HG03139 (cell line): ENCODE data around the gene CSNK2B.

ENCODE experiments used
- ATAC-seq: cut with Tn5 transposase; IDR thresholded peaks from one replicate; pipeline ENCODE4 v1.9.1; 2021; ENCODE audit not compliant: unreplicated experiment

Gene CSNK2B

DNA sequence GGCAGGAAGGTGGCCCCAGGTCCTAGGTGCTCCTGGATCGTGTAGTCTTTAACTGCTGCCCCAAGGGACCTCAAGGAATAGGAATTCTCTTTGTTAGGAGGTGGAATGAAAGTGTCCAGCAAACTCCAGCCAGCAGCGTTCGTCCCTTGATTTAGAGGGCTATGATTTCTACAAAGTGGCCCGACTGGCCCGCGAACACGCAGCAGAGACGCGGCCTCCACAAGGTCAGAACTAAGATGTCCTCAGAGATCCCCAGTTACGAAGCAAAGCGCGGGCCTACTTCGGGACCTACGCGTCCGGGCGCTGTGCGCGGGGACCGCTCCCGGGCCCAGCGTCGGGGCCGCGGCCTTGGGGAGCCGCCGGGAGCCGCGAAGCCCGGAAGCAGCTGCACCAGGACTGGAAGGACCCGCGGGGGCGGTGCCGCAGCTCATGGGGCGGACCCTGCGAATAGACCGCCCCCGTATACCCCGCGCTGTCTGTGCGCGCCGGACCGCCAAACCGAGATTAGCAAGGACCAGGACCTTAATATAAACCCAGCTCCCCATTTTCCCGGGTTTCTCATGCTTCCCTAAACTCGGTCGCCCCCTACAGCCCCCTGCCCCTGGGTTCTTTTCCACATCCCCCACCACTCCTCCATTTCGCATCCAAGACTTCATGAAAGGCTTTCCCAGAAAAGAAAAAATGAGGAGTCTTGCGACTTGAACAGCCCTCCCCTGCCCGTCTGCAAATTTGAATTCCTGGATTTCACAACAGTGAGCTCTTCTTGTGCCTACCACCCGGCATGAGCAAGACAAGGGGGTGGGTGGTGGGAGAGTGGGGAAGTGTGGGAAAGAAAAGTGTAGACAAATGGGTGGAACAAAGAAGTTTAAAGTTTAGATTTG lies 5.3 kb upstream of the CSNK2B start, which contains the start of gene C6orf47:
TSS of gene C6orf47 (minus strand) at position 398 of the 881 bp plus-strand sequence. CDS start 831 bp downstream, outside the sequence.
- no peak for ATAC-seq

DNA sequence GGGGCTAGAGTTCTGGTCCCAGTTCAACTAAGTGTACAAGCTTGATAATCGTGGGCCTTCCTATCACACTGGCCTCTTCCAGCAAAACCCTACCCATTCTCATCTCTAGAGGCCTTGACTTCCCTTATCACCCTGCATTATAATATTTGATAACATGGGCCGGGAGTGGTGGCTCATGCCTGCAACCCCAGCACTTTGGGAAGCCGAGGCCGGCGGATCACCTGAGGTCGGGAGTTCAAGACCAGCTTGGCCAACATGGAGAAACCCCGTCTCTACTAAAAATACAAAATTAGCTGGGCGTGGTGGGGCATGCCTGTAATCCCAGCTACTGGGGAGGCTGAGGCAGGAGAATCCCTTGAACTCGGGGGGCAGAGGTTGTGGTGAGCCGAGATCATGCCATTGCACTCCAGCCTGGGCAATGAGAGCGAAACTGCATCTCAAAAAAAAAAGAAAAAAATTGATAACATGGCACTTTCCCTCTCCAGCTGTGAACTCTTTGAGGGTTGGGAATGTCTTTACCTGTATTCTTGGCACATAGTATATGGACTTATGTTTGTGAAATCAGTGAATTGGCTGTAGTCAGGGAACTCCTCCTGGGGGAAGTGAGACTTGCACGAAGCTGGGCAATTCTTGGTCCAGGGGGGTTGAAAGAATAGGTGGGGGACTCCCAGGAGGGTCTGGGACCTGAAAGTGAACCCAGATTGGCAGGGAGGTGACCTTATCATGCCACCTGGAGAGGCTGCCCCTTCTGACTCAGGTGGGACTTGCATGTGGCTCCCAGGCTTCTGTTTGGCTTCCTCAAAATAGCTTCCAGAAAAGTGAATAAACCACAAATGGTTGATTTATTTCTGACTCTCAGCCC lies 4.4 kb upstream of the CSNK2B start:
- no peak for ATAC-seq

DNA sequence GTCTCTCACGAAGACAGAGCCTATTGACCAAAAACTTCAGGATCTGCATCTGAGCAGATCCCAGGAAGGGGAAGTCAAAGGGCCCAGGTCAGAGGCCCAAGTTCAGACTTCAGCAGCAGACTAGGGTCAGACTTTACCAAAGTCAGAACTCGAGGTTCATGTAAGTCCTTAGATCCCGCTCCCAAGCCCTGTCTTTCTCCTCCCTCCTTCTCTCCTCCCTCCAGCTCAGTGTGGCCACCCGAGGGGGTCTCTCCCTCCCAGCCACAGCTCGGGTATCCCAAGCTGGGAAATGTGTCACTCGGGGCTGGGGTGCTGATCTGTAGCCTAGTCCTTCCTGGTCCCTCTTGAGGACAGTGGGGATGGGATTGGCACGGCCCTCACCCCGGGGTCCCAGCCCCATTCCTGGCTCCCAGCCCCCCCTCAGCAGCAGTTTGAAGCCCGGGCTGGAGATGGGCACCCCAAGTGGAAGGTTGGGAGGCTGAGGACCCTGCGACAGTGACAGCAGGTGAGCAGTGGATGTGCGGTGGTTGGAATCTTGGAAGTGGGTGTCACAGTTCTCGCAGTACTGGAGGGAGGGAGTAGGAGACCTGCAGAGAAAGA lies 3.7 kb upstream of the CSNK2B start:
- no peak for ATAC-seq

DNA sequence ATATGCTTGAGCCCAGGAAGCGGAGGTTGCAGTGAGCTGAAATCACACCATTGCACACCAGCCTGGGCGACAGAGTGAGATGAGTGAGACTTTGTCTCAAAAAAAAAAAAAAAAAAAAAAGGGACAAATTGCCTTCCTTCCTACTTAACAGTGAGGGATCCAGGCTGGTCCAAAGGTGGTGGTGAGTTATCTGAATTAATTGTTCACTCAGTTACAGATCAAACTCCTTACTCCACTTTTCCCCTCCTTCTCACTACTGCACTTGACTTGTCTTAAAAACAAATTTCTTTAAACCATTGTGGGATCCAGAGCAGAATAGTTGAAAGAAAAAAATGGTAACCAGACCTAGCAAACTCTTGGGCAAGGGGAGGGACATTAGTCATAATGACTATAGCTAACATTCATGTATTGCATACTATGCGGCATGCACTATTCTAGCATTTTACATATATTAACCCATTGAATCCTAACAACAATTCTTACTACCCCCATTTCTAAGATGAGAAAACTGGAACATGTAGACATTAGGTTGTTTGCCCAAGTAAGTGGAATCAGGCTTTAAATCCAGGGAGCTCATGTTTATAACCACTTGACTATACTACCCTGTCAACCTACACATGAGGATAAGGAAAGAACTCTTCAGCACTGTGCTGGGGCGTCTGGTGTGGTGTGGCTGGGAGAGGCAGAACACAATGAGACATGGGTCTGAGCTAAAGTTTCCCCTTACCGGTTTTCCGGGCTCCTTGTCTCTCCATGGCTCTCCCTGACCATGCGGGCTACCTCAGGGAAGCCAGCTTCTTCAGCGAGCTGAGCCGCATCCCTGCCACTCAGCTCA lies 2.5 kb upstream of the CSNK2B start:
- no peak for ATAC-seq

DNA sequence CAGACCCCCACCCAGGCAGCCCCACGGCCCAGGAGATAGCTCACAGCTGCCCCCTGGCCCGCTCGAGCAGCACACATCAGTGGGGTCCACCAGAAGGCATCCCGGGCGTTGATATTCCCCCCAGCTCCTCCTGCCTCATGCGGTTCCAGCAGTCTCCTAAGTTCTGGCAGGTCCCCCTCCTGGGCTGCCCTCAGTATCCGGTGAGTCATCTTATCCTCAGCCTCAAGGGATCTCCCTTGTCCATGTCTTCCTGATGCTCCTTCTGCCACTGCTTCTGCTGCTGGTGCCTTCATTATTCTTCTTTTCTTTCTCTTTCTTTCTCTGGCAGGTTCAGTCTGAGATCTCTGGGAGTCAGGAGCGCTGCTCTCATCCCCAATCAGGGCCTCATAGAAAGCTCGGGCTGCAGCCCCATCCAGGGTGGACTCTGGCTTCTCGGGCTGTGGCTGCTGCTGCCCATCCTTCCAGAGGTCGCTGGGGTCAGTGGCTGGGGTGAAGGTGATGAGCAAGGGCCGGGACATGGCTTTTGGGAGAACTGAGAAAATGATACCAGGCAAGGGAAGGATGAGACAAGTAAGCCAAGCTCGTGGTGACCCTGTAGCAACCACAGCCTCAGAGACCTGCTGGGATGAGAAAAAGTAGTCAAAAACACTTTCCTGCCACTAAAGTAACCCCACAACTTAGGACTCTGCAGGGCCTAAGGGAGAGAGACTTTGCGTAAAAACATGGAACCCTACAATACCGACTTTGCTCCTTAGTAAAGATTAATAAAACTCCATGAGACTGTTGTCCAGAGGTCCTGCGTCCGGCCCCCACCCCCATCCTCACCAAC lies 1.7 kb upstream of the CSNK2B start:
- ATAC-seq = no peak

DNA sequence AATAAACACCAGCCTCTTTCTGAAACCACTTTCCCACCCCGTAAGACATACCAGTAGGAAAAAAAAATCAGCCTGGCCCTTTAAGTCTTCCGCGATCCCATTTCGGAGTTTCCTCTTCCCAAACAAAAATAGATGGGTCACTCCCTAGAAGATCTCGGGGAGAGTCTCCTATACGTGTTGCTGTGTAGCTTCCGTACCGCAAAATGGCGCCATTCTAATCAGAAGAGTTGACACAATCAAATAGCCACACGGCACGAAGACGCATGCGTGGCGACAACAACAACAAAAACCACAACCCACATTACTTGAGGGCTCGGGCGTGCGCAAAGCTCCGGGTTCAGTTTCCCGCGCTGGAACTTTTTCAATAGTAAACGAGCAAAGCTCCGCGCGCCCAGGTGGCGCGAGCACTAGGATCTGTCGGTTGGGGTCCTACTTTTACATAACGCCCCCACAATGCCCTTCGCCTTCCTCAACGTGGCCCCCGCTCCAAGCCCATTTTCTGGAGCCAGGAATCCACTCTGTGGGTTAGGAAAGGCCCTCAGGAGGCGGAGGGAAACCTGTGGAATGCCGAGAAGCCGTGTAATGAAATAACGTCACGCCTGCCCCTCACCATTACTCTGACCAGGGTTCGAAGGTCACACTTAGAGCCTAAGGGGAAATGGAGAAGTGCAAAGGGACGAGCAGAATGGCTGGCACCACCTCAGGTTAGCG lies 935 bp upstream of the CSNK2B start, which contains the start of gene GPANK1:
TSS of gene GPANK1 (minus strand) at position 208 of the 711 bp plus-strand sequence. CDS start 519 bp downstream, outside the sequence.
- peak; percentile 26 for ATAC-seq

DNA sequence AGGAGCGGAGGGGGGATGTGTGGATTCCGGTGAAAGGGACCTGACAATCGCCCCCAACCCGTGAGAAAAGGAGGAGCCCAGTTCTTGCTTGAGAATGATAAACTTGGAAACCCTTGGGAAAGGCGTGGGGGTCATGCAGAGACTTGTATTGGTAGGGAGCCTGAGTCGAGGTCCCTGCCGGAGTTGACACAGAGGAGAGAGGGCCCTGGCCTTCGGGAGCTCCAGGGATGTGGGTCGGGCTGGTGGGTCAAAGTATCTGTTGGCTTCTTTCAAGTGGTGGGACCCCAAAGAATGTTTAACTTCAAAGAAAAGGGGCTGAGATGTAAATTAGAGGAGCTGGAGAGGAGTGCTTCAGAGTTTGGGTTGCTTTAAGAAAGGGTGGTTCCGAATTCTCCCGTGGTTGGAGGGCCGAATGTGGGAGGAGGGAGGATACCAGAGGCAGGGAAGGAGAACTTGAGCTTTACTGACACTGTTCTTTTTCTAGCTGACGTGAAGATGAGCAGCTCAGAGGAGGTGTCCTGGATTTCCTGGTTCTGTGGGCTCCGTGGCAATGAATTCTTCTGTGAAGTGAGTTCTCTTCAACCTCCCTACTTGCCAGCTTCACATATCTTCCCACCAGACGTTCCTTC lies 571 bp downstream of the CSNK2B start:
- ATAC-seq = no peak

DNA sequence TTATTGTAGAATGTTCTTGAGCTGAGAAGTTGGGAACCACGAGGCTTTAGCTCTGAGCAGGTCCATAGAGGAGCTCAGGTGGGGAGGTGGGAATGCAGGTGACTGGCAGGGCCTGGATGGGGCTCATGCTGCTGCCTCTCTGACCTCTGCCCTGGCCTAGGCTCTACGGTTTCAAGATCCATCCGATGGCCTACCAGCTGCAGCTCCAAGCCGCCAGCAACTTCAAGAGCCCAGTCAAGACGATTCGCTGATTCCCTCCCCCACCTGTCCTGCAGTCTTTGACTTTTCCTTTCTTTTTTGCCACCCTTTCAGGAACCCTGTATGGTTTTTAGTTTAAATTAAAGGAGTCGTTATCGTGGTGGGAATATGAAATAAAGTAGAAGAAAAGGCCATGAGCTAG lies 3.8 kb downstream of the CSNK2B start, which contains the start of gene LY6G5B:
TSS of gene LY6G5B (plus strand) at position 301 of the 400 bp plus-strand sequence. CDS start 975 bp downstream, outside the sequence.
- no peak for ATAC-seq

DNA sequence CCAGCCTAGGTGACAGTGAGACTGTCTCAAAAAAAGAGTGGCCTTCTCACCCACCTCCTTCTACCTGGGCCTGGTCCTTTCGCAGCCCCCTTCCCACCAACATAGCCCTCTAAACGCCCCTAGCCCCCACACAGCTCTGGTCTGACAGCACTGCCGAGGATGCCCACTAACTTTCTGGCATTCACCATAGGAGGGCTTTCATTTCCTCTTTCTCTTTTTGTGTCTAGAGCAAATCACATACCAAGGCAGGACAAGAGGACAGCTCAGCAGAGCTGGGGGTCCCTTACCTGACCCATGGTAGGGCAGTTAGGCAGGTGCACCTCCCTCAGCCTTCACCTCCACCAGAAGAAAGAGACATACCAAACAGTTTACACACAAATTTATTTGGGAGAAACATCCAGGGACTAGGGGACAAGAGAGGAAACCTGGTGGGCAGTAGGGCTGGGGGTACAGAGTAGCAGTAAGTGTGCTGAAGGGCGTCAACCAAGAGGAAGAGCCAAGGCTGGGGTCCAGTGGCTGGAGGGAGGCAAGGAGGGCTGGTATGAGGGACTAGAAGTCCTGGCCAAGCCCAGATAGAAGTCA lies 10.5 kb downstream of the CSNK2B start:
- ATAC-seq = no peak

DNA sequence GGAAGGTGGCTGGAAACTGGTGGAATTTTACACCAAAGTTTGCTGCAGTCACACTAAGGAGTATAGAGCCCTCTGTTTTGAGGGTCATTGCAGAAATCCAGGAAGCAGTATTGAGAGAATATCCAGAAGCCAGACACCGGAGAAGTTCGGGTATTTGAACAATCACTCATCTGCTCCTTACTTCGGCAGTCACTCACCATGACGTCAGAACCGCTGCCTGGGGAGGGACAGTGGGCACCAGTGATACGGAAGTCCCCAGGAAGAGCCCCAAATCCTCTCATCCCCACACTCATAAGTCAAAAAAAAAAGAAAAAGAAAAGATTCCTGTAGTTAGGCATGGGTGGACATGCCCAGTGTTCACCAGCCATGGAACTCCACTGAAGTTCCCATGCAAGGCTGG lies 11.0 kb downstream of the CSNK2B start:
- ATAC-seq = no peak

DNA sequence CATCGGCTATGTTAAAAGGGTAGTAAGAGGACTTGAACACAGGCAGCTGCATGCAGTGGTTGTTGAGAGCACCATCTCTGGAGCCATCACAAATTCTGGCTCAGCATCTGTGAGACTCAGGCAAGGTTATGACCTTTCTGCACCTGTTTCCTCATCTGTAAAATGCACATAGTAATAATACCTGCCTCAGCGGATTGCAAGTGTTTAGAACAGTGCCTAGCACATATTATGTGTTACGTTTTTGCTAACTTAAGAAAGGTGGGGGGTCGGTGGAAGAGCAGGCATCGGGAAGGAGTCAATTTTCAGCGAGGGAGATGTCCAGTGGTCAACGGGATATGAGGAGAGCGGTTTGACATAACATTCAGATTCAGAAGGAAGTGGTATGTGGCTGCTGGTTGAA lies 12.1 kb downstream of the CSNK2B start:
- ATAC-seq = no peak

DNA sequence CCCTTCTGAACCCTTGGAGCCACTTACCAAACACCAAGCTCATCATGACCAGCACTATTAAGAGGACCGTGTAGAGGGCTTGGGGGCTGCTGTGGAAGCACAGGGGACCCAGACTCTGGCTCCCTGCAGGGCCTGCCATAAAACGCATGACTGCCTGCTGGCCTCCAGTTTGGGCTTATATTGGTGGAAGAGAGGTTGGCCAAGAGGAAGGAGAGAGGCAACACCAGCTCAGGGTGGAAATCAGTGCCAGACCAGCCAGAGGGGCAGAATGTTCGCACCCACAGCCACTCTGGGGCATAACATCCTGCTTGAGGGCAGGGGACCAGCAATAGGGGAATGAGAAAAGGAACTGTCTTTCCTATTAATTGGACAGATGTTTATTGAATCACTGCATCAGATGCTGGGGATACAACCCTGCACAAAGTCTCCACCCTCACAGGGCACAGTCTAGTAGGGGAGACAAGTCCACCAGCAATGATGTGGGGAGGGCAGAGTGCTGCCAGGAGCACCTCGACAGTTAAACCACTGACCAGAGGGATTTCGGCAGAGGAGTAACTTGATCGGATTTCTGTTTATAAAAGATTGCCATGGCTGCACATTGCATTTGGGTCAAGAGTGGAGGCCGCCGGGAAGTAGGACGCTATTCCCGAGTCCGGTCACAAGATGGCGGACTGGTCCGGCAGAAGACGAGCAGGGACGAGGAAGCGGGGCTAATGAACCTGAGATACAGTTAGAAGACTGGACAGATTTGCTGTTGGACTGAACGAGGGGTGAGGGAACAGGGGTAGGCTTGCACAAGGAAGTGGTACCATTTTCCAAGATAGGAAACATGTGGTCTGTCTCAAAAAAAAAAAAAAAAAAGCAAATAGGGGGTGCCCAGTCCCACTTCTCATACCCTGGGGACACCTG lies 14.6 kb downstream of the CSNK2B start, which contains the start of gene LY6G5C:
TSS of gene LY6G5C (minus strand) at position 842 of the 909 bp plus-strand sequence. CDS start at position 148, 694 bp downstream.
- ATAC-seq = no peak

DNA sequence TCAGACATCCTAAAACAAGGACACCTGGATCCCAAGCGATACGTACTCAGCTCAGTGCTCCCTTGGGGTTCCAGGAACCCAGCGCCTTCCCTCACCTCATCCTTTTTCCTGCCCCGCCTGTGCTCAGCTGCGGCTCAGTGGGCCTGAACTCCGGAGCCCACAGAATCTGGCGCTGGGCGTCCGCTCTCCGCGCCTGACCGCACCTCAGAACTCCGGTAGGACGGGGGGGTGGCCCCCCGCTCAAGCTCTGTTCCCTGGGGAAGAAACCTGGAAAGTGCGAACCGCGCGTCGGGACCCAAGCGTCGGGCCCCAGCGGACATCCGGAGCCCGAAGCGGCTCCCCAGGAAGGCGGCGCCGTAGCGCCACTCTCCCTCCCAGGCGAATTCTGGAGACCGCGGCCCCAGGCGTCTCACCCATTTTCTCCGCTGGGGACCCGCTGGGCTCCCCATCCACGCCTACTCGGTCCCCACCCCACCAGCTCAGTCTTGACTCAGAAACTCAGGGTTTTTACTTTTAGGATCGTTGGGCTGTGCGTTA lies 15.3 kb downstream of the CSNK2B start:
- no peak for ATAC-seq

DNA sequence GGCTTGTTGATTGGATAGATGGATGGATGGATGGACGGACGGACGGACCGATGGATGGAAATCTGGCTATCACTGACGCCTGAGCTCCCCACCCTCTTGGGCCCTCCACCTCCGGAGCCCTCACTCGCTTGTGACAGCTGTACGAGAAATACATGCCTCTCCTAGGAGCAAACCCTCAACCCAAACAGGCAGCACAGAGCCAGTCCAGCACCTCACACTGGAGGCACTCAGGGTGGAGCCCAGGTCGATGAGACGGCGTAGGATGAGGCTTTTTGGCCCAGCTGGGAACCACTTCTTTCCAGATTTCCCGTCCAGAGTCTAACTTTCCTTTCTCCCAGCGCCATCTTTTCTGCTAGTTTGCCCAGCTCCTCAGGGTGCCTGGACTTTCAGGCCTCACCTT lies 17.7 kb downstream of the CSNK2B start:
- ATAC-seq = no peak

DNA sequence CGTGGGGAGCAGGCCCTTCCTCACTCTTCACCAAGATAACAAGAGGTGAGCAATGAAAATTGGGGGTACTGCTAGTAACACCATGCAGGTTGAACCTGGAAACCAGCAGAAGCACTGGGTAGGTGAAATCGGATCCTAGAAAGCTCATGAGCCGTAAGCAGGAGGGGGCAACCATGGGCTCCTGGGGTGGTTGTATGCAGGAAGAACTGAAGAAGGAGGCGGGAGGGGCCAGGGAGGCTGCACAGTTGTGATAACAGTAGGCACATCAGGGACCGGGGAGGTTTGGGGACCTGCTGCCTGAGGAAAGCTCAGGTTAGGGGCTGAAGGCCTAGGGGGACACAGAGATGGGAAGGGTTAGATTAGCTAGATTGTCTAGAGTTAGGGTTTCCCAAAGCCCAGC lies 20.6 kb downstream of the CSNK2B start:
- no peak for ATAC-seq

DNA sequence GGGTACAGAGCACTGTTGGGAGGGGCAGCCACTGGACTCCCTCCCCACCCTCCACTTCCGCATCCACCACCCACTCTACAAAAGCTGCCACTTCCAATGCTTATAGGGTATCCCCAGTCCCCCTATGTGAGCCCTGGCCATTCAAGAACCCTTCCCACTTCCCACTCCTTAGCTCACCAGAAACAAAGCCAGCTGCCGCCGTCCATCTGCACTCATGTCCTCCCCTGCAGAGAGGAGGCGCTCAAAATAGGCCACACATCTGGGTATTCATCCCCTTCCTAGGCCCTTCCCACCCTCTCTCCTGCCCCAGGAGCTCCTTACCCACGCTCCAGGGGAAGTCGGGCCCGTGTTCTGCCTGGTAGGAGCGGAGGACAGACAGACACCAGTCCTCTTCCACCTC lies 21.4 kb downstream of the CSNK2B start:
- ATAC-seq = no peak
